Esophagus mucosa (tissue), 1 donor: ENCODE measurements around the gene ENHO. TPM values are rescaled to one million over a fixed set of nuclear protein-coding genes. Genes with fewer than 3 reads are reported as not detected.
"Not testable (repeated sequence)": the region's sequence is repeated elsewhere in the genome, so short reads cannot be mapped to it uniquely, and the experiment has no call there.

ENCODE experiments used
- ATAC-seq: fragments of 200-7000 bp; cut with Tn5 transposase; one replicate; pipeline ENCODE4 v1.9.1; 2020
- total RNA-seq: library from RNA; stranded (reverse); gene quantifications from one replicate; pipeline ENCODE4 v1.2.4, GENCODE V29; 2023
- donor health status: DM: yes; HTN: yes; CAD: no.

ENHO gene
- total RNA-seq, 1 donor from 2014 or later: 0.24 TPM

- no peak for ATAC-seq
Measured at GRCh38 chr9:34506623-34507022, 16.2 kb downstream of the ENHO start.

GRCh38 chr9:34505370-34506120, 17.2 kb downstream of the ENHO start:
- ATAC-seq: no peak

- ATAC-seq: no peak
Measured at GRCh38 chr9:34503406-34503805, 19.4 kb downstream of the ENHO start.

GRCh38 chr9:34502891-34503290, 19.9 kb downstream of the ENHO start:
- ATAC-seq: no peak

- ATAC-seq: no peak
Measured at GRCh38 chr9:34502471-34502870, 20.3 kb downstream of the ENHO start.

GRCh38 chr9:34501889-34502425, 20.8 kb downstream of the ENHO start:
- no peak for ATAC-seq

- no peak for ATAC-seq
Measured at GRCh38 chr9:34501372-34501771, 21.4 kb downstream of the ENHO start.

GRCh38 chr9:34500623-34501267, 22.0 kb downstream of the ENHO start:
- peak; percentile 67 for ATAC-seq

GRCh38 chr9:34499076-34499475, 23.7 kb downstream of the ENHO start:
- no peak for ATAC-seq

- ATAC-seq: no peak
Measured at GRCh38 chr9:34498553-34498952, 24.2 kb downstream of the ENHO start.

- no peak for ATAC-seq
Measured at GRCh38 chr9:34496149-34496712, 26.6 kb downstream of the ENHO start.

- no peak for ATAC-seq
Measured at GRCh38 chr9:34493972-34494535, 28.7 kb downstream of the ENHO start.

GRCh38 chr9:34492051-34492450, 30.7 kb downstream of the ENHO start:
- no peak for ATAC-seq

- ATAC-seq: no peak
Measured at GRCh38 chr9:34491596-34491995, 31.2 kb downstream of the ENHO start.

GRCh38 chr9:34490760-34491159, 32.0 kb downstream of the ENHO start:
- ATAC-seq: no peak

- no peak for ATAC-seq
Measured at GRCh38 chr9:34490360-34490759, 32.4 kb downstream of the ENHO start.

- ATAC-seq: no peak
Measured at GRCh38 chr9:34486572-34486971, 36.2 kb downstream of the ENHO start.

GRCh38 chr9:34485822-34486221, 37.0 kb downstream of the ENHO start:
- no peak for ATAC-seq

- ATAC-seq: peak; percentile 52
Measured at GRCh38 chr9:34484678-34485077, 38.1 kb downstream of the ENHO start.

GRCh38 chr9:34482746-34483145, 40.0 kb downstream of the ENHO start:
- ATAC-seq: not testable (repeated sequence)

- not testable (repeated sequence) for ATAC-seq
Measured at GRCh38 chr9:34481620-34482019, 41.2 kb downstream of the ENHO start.

GRCh38 chr9:34479431-34479866, 43.3 kb downstream of the ENHO start:
- ATAC-seq: no peak

- ATAC-seq: no peak
Measured at GRCh38 chr9:34477541-34477940, 45.2 kb downstream of the ENHO start.
